ENCODE data around the gene DLG4. TPM values are rescaled to one million over a fixed set of nuclear protein-coding genes. Genes with fewer than 3 reads are reported as not detected.
"Not testable (repeated sequence)": the region's sequence is repeated elsewhere in the genome, so short reads cannot be mapped to it uniquely, and the experiment has no call there.

Gene DLG4
- polyA plus RNA-seq, 5 donors = 33.6 to 62.3 (median 45.4) TPM

DNA sequence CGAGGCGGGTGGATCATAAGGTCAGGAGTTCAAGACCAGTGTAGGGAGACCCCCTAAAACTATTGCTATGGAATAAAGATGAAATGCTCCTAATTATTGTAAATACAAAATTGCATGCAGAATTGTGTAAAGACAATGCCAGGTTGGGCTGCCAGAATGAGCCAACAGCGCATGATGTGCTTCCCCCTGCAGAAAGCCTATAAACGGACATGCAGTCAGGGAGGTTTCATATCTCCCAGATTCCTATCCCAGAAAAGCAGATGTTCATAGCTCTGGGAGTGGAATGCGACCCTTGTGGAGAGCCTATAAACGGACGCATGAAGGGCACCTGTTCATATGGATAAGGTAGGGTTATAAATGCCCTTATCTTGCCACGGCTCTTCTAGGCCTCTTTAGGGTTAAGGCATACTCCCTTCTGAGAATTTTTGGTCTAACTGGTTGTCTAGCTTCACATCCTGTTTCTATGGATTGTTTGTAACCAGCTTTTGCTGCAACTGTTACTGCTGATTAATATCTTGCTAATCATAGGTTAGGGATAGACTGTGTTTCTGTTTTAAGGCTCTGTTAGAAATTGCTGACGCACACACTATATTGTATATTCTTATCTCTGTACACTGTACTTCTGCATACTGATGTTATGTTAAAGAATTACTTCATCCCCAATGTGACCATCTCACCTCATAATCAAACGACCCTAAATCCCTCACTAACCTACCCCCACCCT is 50.6 kb downstream of the DLG4 start:
- not testable (repeated sequence) for DNase-seq

DNA sequence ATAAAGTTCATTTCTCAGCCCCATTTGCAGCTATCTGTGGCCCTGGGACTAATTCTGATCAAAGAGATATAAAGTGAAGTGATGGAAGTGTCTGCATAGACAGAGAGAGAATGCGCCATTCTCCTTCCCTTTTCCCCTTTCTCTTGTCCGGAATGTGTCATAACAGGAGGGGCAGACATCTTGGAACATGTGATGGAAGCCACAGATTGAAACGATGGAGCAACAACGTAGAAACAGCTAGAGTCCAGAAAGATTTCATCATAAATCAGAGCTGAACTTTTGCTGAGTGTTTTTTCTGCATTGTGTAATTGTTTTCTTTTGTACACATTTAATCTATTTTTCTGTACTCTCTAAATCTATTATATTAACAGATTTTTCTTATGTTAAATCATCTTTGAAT is 51.8 kb downstream of the DLG4 start:
- DNase-seq = no peak

DNA sequence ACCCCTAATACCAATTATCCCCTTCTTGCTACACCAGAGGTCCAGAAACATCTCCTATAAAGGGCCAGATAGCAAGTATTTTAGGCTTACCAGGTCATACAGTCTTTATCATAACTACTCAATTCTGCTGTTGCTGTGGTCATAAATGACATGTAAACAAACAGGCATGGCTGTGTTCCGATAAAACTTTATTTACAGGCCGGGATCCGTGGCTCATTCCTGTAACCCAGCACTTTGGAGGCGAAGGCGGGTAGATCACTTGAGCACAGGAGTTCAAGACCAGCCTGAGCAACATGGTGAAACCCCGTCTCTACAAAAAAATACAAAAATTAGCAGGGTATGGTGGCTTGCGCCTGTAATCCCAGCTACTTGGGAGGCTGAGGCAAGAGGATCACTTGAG is 52.8 kb downstream of the DLG4 start:
- DNase-seq = no peak

DNA sequence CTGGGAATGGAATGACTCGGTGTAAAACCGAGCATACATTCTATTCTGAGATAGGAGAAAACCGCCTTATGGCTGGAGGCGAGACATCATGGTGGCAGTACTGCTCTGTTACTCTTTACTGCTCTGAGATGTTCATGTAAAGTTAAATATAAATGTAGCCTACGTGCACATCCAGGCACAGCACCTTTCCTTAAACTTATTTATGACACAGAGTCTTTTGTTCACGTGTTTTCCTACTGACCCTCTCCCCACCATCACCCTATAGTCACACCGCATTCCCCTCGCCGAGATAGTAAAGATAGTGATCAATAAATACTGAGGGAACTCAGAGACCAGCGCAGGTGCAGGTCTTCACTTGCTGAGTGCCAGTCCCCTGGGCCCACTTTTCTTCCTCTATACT is 60.1 kb downstream of the DLG4 start:
- not testable (repeated sequence) for DNase-seq

DNA sequence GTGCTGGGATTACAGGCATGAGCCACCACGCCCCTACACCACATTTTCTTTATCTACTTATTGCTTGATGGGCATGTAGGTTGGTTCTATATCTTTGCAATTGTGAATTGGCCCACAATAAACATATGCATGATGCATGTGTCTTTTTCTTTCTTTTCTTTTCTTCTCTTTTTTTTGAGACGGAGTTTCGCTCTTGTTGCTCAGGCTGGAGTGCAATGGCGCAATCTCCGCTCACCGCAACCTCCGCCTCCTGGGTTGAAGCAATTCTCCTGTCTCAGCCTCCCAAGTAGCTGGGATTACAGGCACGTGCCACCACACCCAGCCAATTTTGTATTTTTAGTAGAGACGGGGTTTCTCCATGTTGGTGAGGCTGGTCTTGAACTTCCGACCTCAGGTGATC is 61.2 kb downstream of the DLG4 start:
- DNase-seq = not testable (repeated sequence)

DNA sequence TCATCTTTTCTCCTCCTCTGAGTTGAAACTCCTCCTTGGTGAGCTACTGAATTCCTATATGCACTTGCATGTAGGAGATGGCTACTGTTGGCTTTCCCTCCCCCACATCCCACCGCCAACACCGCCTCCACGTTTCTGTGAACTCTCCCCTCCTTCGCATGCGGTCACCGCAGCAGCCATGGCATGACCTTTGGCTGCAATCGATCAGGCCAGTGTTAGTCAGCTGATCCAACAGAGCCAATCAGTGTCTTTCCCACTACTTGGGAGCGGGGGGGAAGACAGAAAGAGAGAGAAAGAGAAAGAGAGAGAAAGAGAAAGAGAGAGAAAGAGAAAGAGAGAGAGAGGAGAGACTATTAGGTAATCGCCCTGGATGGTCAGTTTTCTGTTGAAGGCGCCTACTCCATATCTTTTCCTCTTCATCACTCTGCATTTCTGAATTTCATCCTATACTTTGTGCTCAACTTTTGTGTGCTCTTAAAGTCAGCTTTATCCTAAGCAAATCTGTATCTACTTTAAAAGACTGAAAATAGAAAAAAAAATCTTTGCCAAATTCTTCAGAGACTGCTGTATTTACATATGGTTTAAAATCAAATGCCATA is 63.2 kb downstream of the DLG4 start:
- DNase-seq = no peak

DNA sequence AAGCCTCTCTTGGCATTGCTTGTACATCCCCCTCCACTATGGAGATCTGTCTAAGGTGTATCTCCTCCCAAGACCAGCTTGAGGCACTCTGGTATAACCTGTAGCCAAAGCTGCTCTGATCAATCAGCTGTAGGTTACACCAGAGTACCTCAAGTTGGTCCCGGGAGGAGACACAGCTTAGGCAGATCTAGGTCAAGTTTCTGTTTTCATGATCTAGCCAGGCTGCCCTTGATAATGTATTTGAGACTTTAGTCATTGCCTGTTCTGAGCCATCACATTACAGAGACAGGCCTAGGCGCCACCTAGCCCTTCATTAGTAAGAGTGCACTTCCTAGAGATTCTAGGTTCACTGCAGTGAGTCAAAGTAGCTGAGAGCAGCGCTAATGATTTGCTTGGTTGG is 71.9 kb downstream of the DLG4 start:
- no peak for DNase-seq

DNA sequence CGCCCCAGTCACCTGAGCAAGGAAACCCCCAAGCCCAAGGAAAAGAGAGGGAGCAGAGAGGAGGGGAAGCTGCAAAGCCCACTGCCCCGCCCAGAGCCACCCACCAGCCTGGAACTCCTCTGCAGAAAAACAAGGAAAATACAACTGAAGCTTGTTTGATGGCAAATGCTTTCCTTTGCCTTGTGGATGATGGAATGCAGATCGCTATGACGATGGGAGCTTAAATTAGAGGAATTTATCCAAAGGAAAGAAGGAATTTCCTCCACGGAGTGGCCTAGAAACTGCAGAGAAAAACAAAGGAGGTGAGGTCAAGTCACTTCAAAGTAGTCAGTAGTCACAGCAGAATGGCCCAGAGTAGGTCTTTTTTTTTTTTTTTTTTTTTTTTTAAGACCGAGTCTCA is 73.5 kb downstream of the DLG4 start:
- DNase-seq = no peak

DNA sequence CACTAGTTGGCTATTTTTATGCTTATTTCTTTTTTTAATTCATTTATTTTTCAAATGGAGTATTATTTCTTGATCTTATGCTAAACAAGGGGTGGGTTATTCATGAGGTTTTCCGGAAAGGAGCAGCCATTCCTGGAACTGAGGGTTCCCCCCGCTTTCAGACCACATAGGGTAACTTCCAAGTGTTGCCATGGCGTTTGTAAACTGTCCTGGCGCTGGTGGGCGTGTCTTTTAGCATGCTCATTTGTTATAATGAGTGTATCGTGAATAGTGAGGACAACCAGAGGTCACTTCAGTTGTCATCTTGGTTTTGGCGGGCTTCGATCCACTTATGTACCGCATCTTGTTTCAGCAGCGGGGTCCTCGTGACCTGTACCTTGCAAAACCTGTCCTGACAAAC is 75.4 kb downstream of the DLG4 start:
- no peak for DNase-seq

DNA sequence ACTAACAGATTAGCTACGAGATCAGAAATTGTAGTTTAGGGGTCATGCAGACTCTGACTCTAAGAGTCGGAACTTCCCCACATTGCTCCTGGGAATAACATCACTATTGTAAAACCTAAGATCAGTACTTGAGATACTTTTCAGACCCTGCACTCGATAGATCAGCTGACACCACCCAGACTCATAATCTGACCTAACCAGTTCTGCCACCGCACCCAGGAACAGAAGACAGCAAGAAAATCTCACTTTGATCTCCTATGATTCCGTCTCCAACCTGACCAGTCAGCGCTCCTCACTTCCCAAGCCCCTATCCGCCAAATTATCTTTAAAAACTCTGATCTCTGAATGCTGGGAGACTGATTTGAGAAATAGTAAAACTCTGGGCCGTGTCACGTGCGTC is 77.8 kb downstream of the DLG4 start:
- no peak for DNase-seq

DNA sequence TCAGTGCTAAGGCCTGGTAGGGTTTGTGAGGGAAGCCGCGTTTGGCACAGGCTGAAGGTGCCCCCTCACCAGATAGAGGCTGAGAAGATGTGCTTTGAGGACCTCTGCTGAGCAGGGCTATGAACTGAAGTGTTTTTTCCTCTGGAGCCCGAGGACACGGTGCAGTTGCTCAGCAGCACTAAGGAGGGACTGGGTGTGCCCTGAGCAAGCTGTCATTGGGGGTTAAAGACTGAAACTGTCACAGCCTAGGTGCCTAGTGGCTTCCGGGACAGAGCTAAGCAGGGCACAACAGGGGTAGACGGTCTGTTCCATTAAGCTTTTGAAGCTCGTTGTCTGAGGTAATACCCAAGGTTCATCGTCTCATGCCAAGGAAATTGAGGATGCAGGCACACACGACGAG is 80.2 kb downstream of the DLG4 start:
- DNase-seq = no peak

DNA sequence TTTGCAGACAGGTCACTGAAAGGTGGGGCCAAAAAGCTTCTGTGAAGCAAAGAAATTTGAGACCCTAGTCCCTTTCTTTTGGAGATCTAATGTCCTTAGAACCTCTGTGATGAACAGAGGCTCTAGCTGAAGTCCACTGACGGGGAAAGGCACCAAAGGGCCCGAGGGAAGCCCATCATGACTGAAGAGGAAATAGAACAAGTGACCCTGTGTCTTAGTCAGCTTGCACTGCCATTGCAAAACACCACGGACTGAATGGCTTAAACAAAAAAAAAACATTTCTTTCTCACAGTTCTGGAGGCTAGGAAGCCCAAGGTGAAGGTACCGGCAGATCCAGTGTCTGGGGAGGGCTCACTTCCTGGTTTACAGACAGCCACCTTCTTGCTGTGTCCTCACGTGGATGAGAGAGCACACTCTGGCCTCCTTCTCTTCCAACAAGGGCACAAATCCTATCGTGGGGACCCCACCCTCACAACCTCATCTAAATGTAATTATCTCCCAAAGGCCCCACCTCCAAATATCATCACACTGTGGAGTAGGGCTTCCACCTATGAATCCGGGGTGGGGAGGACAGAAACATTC is 80.7 kb downstream of the DLG4 start:
- no peak for DNase-seq

DNA sequence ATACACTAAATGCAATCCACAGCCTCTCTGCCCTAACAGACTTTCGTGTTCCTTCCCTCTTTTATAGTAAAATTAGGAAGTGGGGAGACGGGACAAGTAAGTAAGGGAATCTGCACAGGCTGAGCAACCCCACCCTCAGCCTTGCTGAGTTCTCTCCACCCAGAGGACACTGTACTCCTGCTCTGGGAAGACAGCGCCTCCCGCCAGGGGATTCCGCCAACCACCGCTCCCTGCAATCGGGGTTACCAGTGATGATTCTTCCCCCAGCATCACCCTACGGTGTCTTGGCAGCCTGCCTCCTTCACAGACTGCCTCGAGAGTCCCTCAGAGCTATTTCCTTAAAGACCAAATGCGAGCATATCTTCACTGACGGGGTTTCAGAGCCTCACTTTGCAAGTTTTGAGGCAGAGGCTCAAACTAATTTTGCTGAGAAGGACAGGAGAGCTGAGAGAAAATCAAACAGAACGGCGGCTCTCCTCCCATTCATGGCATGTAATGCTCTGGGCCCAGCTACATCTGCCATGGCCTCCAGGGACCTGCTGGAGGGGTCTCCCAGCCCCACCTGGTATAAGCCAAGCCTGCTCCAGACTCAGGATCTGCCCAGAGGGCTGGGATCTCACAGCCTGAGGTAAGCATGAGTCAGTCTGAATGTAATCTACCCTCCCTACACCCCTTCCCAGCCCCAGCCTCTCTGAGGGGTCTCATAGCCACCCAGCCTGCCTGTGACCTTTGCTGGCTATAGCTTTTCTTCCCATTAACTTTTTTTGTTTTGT is 82.3 kb downstream of the DLG4 start:
- DNase-seq = no peak

Other genes with a start within 250 kb of the DLG4 start
- gene ALOX12, start 223.8 kb downstream of the DLG4 start, polyA plus RNA-seq (ENCODE audit: insufficient read depth in 1 of 5, insufficient read length in 5 of 5, low replicate concordance in 1 of 5) = 1 to 10 TPM; 2.4 to 4.3 (median 3.9) TPM
- gene RNASEK, start 207.2 kb downstream of the DLG4 start, polyA plus RNA-seq (ENCODE audit: insufficient read depth in 1 of 5, insufficient read length in 5 of 5, low replicate concordance in 1 of 5) = 100 to 1,000 TPM; 111 to 157 (median 139) TPM
- 10 to 100 TPM; 29.2 to 43.3 (median 37.3) TPM for gene BCL6B, start 196.8 kb downstream of the DLG4 start, polyA plus RNA-seq (ENCODE audit: insufficient read depth in 1 of 5, insufficient read length in 5 of 5, low replicate concordance in 1 of 5)
- 1 to 10 TPM; 3.4 to 5.2 (median 4.2) TPM for gene SLC16A13, start 183.8 kb downstream of the DLG4 start, polyA plus RNA-seq (ENCODE audit: insufficient read depth in 1 of 5, insufficient read length in 5 of 5, low replicate concordance in 1 of 5)
- gene SLC16A11, start 175.7 kb downstream of the DLG4 start, polyA plus RNA-seq (ENCODE audit: insufficient read depth in 1 of 5, insufficient read length in 5 of 5, low replicate concordance in 1 of 5) = 1 to 10 TPM in 3 of 5 donors, under 1 TPM in 2; 0.42 to 1.6 (median 1.2) TPM
- gene CLEC10A, start 139.6 kb downstream of the DLG4 start, polyA plus RNA-seq (ENCODE audit: insufficient read depth in 1 of 5, insufficient read length in 5 of 5, low replicate concordance in 1 of 5) = 1 to 10 TPM; 2.1 to 4.8 (median 3.5) TPM
- 1 to 10 TPM in 1 of 5 donors, under 1 TPM in 4; 0.31 to 2.1 (median 0.72) TPM for gene ASGR2, start 105.0 kb downstream of the DLG4 start, polyA plus RNA-seq (ENCODE audit: insufficient read depth in 1 of 5, insufficient read length in 5 of 5, low replicate concordance in 1 of 5)
- gene ASGR1, start 40.5 kb downstream of the DLG4 start, polyA plus RNA-seq (ENCODE audit: insufficient read depth in 1 of 5, insufficient read length in 5 of 5, low replicate concordance in 1 of 5) = 10 to 100 TPM in 3 of 5 donors, 1 to 10 TPM in 2; 7.2 to 11.9 (median 10.4) TPM
- gene ACADVL, start 102 bp upstream of the DLG4 start, polyA plus RNA-seq (ENCODE audit: insufficient read depth in 1 of 5, insufficient read length in 5 of 5, low replicate concordance in 1 of 5) = 100 to 1,000 TPM; 289 to 380 (median 360) TPM
- 10 to 100 TPM; 42.5 to 62.9 (median 56.0) TPM for gene DVL2, start 14.7 kb upstream of the DLG4 start, polyA plus RNA-seq (ENCODE audit: insufficient read depth in 1 of 5, insufficient read length in 5 of 5, low replicate concordance in 1 of 5)
- gene PHF23, start 19.6 kb upstream of the DLG4 start, polyA plus RNA-seq (ENCODE audit: insufficient read depth in 1 of 5, insufficient read length in 5 of 5, low replicate concordance in 1 of 5) = 10 to 100 TPM; 32.7 to 58.8 (median 46.7) TPM
- gene GABARAP, start 22.6 kb upstream of the DLG4 start, polyA plus RNA-seq (ENCODE audit: insufficient read depth in 1 of 5, insufficient read length in 5 of 5, low replicate concordance in 1 of 5) = 100 to 1,000 TPM; 375 to 529 (median 415) TPM
- 100 to 1,000 TPM; 128 to 156 (median 146) TPM for gene CTDNEP1, start 31.9 kb upstream of the DLG4 start, polyA plus RNA-seq (ENCODE audit: insufficient read depth in 1 of 5, insufficient read length in 5 of 5, low replicate concordance in 1 of 5)
- 10 to 100 TPM; 36.6 to 49.7 (median 40.6) TPM for gene ELP5, start 32.4 kb upstream of the DLG4 start, polyA plus RNA-seq (ENCODE audit: insufficient read depth in 1 of 5, insufficient read length in 5 of 5, low replicate concordance in 1 of 5)
- 10 to 100 TPM; 22.3 to 35.1 (median 33.6) TPM for gene CLDN7, start 42.6 kb upstream of the DLG4 start, polyA plus RNA-seq (ENCODE audit: insufficient read depth in 1 of 5, insufficient read length in 5 of 5, low replicate concordance in 1 of 5)
- 1 to 10 TPM in 4 of 5 donors, under 1 TPM in 1; 0.80 to 2.7 (median 1.2) TPM for gene SLC2A4, start 61.9 kb upstream of the DLG4 start, polyA plus RNA-seq (ENCODE audit: insufficient read depth in 1 of 5, insufficient read length in 5 of 5, low replicate concordance in 1 of 5)
- gene YBX2, start 74.8 kb upstream of the DLG4 start, polyA plus RNA-seq (ENCODE audit: insufficient read depth in 1 of 5, insufficient read length in 5 of 5, low replicate concordance in 1 of 5) = 1 to 10 TPM; 1.2 to 2.4 (median 1.4) TPM
- 100 to 1,000 TPM; 224 to 373 (median 229) TPM for gene EIF5A, start 87.8 kb upstream of the DLG4 start, polyA plus RNA-seq (ENCODE audit: insufficient read depth in 1 of 5, insufficient read length in 5 of 5, low replicate concordance in 1 of 5)
- 10 to 100 TPM; 65.7 to 91.2 (median 81.3) TPM for gene GPS2, start 95.5 kb upstream of the DLG4 start, polyA plus RNA-seq (ENCODE audit: insufficient read depth in 1 of 5, insufficient read length in 5 of 5, low replicate concordance in 1 of 5)
- gene NEURL4, start 109.5 kb upstream of the DLG4 start, polyA plus RNA-seq (ENCODE audit: insufficient read depth in 1 of 5, insufficient read length in 5 of 5, low replicate concordance in 1 of 5) = 10 to 100 TPM; 19.7 to 31.2 (median 28.1) TPM
- 1 to 10 TPM; 5.5 to 9.9 (median 7.5) TPM for gene ACAP1, start 116.7 kb upstream of the DLG4 start, polyA plus RNA-seq (ENCODE audit: insufficient read depth in 1 of 5, insufficient read length in 5 of 5, low replicate concordance in 1 of 5)
- 10 to 100 TPM in 3 of 5 donors, 1 to 10 TPM in 2; 9.6 to 13.9 (median 10.3) TPM for gene KCTD11, start 132.3 kb upstream of the DLG4 start, polyA plus RNA-seq (ENCODE audit: insufficient read depth in 1 of 5, insufficient read length in 5 of 5, low replicate concordance in 1 of 5)
- gene TMEM95, start 135.3 kb upstream of the DLG4 start, polyA plus RNA-seq (ENCODE audit: insufficient read depth in 1 of 5, insufficient read length in 5 of 5, low replicate concordance in 1 of 5) = not detected
- gene TNK1, start 161.3 kb upstream of the DLG4 start, polyA plus RNA-seq (ENCODE audit: insufficient read depth in 1 of 5, insufficient read length in 5 of 5, low replicate concordance in 1 of 5) = 1 to 10 TPM; 5.1 to 6.8 (median 6.7) TPM
- gene PLSCR3, start 174.7 kb upstream of the DLG4 start, polyA plus RNA-seq (ENCODE audit: insufficient read depth in 1 of 5, insufficient read length in 5 of 5, low replicate concordance in 1 of 5) = 10 to 100 TPM; 39.3 to 74.6 (median 57.6) TPM
- gene TMEM256, start 184.3 kb upstream of the DLG4 start, polyA plus RNA-seq (ENCODE audit: insufficient read depth in 1 of 5, insufficient read length in 5 of 5, low replicate concordance in 1 of 5) = 10 to 100 TPM; 67.5 to 86.1 (median 74.5) TPM
- 10 to 100 TPM; 22.6 to 36.3 (median 31.7) TPM for gene NLGN2, start 188.0 kb upstream of the DLG4 start, polyA plus RNA-seq (ENCODE audit: insufficient read depth in 1 of 5, insufficient read length in 5 of 5, low replicate concordance in 1 of 5)
- gene SPEM1, start 200.5 kb upstream of the DLG4 start, polyA plus RNA-seq (ENCODE audit: insufficient read depth in 1 of 5, insufficient read length in 5 of 5, low replicate concordance in 1 of 5) = not detected
- not detected for gene SPEM2, start 205.8 kb upstream of the DLG4 start, polyA plus RNA-seq (ENCODE audit: insufficient read depth in 1 of 5, insufficient read length in 5 of 5, low replicate concordance in 1 of 5)
- not detected for gene SPEM3, start 209.0 kb upstream of the DLG4 start, polyA plus RNA-seq (ENCODE audit: insufficient read depth in 1 of 5, insufficient read length in 5 of 5, low replicate concordance in 1 of 5)
- gene TMEM102, start 215.6 kb upstream of the DLG4 start, polyA plus RNA-seq (ENCODE audit: insufficient read depth in 1 of 5, insufficient read length in 5 of 5, low replicate concordance in 1 of 5) = 1 to 10 TPM; 2.1 to 3.2 (median 2.4) TPM
- gene FGF11, start 219.7 kb upstream of the DLG4 start, polyA plus RNA-seq (ENCODE audit: insufficient read depth in 1 of 5, insufficient read length in 5 of 5, low replicate concordance in 1 of 5) = 1 to 10 TPM; 1.4 to 2.5 (median 1.9) TPM
- gene CHRNB1, start 225.2 kb upstream of the DLG4 start, polyA plus RNA-seq (ENCODE audit: insufficient read depth in 1 of 5, insufficient read length in 5 of 5, low replicate concordance in 1 of 5) = 10 to 100 TPM in 3 of 5 donors, 1 to 10 TPM in 2; 9.0 to 14.8 (median 10.5) TPM